ENCODE data around the gene HSH2D.

The HSH2D gene

GRCh38 chr19:16161840-16162239 is 18.4 kb downstream of the HSH2D start:
- H3K4me3 ChIP-seq (ENCODE audit: low read length) = no peak overlapping the region
- H3K27me3 ChIP-seq (replicated peaks; ENCODE audit: insufficient read depth, low read length) = no peaks in the 10 kb centered on the region
- no peak overlapping the region for H3K9ac ChIP-seq (ENCODE audit: low read length)
- H3K9me2 ChIP-seq (replicated peaks; ENCODE audit: insufficient read depth, low read length) = no peaks in the 10 kb centered on the region
- no peaks in the 10 kb centered on the region for H3K9me3 ChIP-seq (replicated peaks; ENCODE audit: insufficient read depth, low read length)
- H2AFZ ChIP-seq (ENCODE audit: low read length) = no peak overlapping the region
- no peak overlapping the region for H3K4me2 ChIP-seq (ENCODE audit: low read depth, low read length)
- peak overlapping the region; percentile 52; the same call in 1 of the 2 replicates for H3K27ac ChIP-seq (ENCODE audit: low read length)
- H3K4me1 ChIP-seq (ENCODE audit: low read length) = peaks cover 17% of the 10 kb centered on the region
- H4K20me1 ChIP-seq (ENCODE audit: insufficient read depth, low read length) = no peaks in the 10 kb centered on the region
- no peak for DNase-seq
- H3K36me3 ChIP-seq (replicated peaks; ENCODE audit: insufficient read depth, low read length) = peaks cover 9% of the 10 kb centered on the region
- TF ChIP-seq EZH2phosphoT487 (IDR thresholded peaks at IDR 0.05; ENCODE audit: low read length) (no peak), EZH2 (optimal IDR thresholded peaks at IDR 0.05; ENCODE audit: low read depth, low read length) (no peak)
- TF ChIP-seq, protein P1, sequence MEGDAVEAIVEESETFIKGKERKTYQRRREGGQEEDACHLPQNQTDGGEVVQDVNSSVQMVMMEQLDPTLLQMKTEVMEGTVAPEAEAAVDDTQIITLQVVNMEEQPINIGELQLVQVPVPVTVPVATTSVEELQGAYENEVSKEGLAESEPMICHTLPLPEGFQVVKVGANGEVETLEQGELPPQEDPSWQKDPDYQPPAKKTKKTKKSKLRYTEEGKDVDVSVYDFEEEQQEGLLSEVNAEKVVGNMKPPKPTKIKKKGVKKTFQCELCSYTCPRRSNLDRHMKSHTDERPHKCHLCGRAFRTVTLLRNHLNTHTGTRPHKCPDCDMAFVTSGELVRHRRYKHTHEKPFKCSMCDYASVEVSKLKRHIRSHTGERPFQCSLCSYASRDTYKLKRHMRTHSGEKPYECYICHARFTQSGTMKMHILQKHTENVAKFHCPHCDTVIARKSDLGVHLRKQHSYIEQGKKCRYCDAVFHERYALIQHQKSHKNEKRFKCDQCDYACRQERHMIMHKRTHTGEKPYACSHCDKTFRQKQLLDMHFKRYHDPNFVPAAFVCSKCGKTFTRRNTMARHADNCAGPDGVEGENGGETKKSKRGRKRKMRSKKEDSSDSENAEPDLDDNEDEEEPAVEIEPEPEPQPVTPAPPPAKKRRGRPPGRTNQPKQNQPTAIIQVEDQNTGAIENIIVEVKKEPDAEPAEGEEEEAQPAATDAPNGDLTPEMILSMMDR (IDR thresholded peaks at IDR 0.05; ENCODE audit: low read length) = no peak
- H3F3A ChIP-seq (ENCODE audit: insufficient read depth, low read length) = peaks cover 48% of the 10 kb centered on the region
- peaks cover 3% of the 10 kb centered on the region; the same call in 1 of the 2 replicates for H3K79me2 ChIP-seq (ENCODE audit: low read length)

DNA sequence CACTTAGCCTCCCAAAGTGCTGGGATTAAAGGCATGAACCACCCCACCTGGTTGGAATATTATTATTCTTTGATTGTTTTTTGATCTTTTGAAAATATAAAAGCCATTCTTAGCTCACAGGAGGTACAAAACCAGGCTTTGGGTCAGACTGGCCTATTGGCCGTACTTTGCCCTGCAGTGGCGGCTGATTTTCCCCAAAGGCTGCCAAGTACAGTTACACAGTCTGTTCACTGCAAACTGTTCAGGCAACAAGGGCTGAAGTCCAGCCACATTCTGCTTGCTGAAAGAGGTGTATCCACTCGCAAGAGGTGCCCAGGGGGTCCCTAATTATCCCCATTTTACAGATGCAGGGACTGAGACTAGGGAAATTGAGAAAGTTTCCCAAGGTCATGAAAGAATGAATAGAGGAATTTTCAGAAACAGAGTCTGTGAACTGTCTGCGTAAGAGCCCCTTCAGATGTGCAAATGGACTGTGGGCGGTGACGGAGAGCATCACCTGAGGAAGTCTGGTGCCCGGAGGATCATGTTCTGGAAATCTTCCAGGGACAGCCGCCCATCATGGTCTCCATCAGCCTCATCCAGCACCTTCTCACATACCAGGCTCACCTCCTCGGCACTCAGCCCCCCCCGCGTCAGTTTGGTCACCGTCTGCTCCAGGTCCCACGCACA is 20.9 kb downstream of the HSH2D start:
- H3F3A ChIP-seq (ENCODE audit: insufficient read depth, low read length) = peaks cover 25% of the 10 kb centered on the region
- no peaks in the 10 kb centered on the region for H3K9me3 ChIP-seq (replicated peaks; ENCODE audit: insufficient read depth, low read length)
- H3K4me1 ChIP-seq (ENCODE audit: low read length) = peaks cover 25% of the 10 kb centered on the region
- H2AFZ ChIP-seq (ENCODE audit: low read length) = no peak overlapping the region
- H3K79me2 ChIP-seq (ENCODE audit: low read length) = no peaks in the 10 kb centered on the region
- no peaks in the 10 kb centered on the region for H3K27me3 ChIP-seq (replicated peaks; ENCODE audit: insufficient read depth, low read length)
- H3K9me2 ChIP-seq (replicated peaks; ENCODE audit: insufficient read depth, low read length) = no peaks in the 10 kb centered on the region
- H3K4me3 ChIP-seq (ENCODE audit: low read length) = no peak overlapping the region
- H3K4me2 ChIP-seq (ENCODE audit: low read depth, low read length) = no peak overlapping the region
- DNase-seq = no peak
- H3K9ac ChIP-seq (ENCODE audit: low read length) = no peak overlapping the region
- no peaks in the 10 kb centered on the region for H4K20me1 ChIP-seq (ENCODE audit: insufficient read depth, low read length)
- TF ChIP-seq EZH2 (optimal IDR thresholded peaks at IDR 0.05; ENCODE audit: low read depth, low read length) (no peak), EZH2phosphoT487 (IDR thresholded peaks at IDR 0.05; ENCODE audit: low read length) (no peak)
- TF ChIP-seq, protein P1 (IDR thresholded peaks at IDR 0.05; ENCODE audit: low read length) = no peak
- H3K27ac ChIP-seq (ENCODE audit: low read length) = no peak overlapping the region
- no peaks in the 10 kb centered on the region for H3K36me3 ChIP-seq (replicated peaks; ENCODE audit: insufficient read depth, low read length)

DNA sequence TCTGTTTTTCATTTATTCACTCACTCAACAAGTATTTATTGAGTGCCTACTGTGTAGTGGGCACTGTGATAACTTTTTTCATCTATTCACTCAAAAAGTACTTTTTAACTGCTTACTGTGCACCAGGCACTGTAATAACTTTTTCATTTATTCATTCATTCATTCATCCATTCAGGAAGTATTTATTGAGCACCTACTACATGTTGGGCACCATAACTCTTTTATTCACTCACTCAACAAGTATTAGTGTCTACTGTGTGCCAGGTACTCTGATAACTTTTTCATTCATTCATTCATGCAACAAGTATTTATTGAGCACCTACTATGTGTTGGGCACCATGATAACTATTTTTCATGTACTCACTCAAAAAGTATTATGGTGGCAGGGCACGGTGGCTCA is 22.9 kb downstream of the HSH2D start:
- Histone ChIP-seq H3K36me3 (replicated peaks; ENCODE audit: insufficient read depth, low read length) (no peaks in the 10 kb centered on the region), H3F3A (ENCODE audit: insufficient read depth, low read length) (peaks cover 7% of the 10 kb centered on the region), H3K9me2 (replicated peaks; ENCODE audit: insufficient read depth, low read length) (no peaks in the 10 kb centered on the region), H3K27me3 (replicated peaks; ENCODE audit: insufficient read depth, low read length) (no peaks in the 10 kb centered on the region), H2AFZ (ENCODE audit: low read length) (no peak overlapping the region), H3K4me3 (ENCODE audit: low read length) (no peak overlapping the region), H4K20me1 (ENCODE audit: insufficient read depth, low read length) (no peaks in the 10 kb centered on the region), H3K4me1 (ENCODE audit: low read length) (peaks cover 14% of the 10 kb centered on the region), H3K27ac (ENCODE audit: low read length) (no peak overlapping the region), H3K4me2 (ENCODE audit: low read depth, low read length) (no peak overlapping the region), H3K9me3 (replicated peaks; ENCODE audit: insufficient read depth, low read length) (no peaks in the 10 kb centered on the region), H3K79me2 (ENCODE audit: low read length) (no peaks in the 10 kb centered on the region), H3K9ac (ENCODE audit: low read length) (no peak overlapping the region)
- no peak for DNase-seq
- TF ChIP-seq, protein P1 (IDR thresholded peaks at IDR 0.05; ENCODE audit: low read length) = no peak
- TF ChIP-seq EZH2 (optimal IDR thresholded peaks at IDR 0.05; ENCODE audit: low read depth, low read length) (no peak), EZH2phosphoT487 (IDR thresholded peaks at IDR 0.05; ENCODE audit: low read length) (no peak)

All from MM.1S (cell line).